ENCODE measurements around the gene ICE1. TPM values are rescaled to one million over a fixed set of nuclear protein-coding genes. Genes with fewer than 3 reads are reported as not detected.
"Not testable (repeated sequence)": the region's sequence is repeated elsewhere in the genome, so short reads cannot be mapped to it uniquely, and the experiment has no call there.

The ICE1 gene
- total RNA-seq, 1 experiment from 2014 or later: 48.9 TPM

GRCh38 chr5:5512543-5512942, 90.1 kb downstream of the ICE1 start (continued):
- TF ChIP-seq, protein P1, sequence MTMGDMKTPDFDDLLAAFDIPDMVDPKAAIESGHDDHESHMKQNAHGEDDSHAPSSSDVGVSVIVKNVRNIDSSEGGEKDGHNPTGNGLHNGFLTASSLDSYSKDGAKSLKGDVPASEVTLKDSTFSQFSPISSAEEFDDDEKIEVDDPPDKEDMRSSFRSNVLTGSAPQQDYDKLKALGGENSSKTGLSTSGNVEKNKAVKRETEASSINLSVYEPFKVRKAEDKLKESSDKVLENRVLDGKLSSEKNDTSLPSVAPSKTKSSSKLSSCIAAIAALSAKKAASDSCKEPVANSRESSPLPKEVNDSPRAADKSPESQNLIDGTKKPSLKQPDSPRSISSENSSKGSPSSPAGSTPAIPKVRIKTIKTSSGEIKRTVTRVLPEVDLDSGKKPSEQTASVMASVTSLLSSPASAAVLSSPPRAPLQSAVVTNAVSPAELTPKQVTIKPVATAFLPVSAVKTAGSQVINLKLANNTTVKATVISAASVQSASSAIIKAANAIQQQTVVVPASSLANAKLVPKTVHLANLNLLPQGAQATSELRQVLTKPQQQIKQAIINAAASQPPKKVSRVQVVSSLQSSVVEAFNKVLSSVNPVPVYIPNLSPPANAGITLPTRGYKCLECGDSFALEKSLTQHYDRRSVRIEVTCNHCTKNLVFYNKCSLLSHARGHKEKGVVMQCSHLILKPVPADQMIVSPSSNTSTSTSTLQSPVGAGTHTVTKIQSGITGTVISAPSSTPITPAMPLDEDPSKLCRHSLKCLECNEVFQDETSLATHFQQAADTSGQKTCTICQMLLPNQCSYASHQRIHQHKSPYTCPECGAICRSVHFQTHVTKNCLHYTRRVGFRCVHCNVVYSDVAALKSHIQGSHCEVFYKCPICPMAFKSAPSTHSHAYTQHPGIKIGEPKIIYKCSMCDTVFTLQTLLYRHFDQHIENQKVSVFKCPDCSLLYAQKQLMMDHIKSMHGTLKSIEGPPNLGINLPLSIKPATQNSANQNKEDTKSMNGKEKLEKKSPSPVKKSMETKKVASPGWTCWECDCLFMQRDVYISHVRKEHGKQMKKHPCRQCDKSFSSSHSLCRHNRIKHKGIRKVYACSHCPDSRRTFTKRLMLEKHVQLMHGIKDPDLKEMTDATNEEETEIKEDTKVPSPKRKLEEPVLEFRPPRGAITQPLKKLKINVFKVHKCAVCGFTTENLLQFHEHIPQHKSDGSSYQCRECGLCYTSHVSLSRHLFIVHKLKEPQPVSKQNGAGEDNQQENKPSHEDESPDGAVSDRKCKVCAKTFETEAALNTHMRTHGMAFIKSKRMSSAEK (CRISPR knock-in tag; IDR thresholded peaks at IDR 0.05; ENCODE audit: borderline replicate concordance): no peak
- TF ChIP-seq ZNF263 (CRISPR knock-in tag; IDR thresholded peaks at IDR 0.05; ENCODE audit: low read depth): no peak
- TF ChIP-seq ZMAT4 (CRISPR knock-in tag; IDR thresholded peaks at IDR 0.05): no peak
- TF ChIP-seq, protein P2, sequence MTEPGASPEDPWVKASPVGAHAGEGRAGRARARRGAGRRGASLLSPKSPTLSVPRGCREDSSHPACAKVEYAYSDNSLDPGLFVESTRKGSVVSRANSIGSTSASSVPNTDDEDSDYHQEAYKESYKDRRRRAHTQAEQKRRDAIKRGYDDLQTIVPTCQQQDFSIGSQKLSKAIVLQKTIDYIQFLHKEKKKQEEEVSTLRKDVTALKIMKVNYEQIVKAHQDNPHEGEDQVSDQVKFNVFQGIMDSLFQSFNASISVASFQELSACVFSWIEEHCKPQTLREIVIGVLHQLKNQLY (CRISPR knock-in tag; IDR thresholded peaks at IDR 0.05): no peak
- no peak for TF ChIP-seq MXD4 (CRISPR knock-in tag; IDR thresholded peaks at IDR 0.05; ENCODE audit: borderline replicate concordance)
- TF ChIP-seq AR (CRISPR knock-in tag; IDR thresholded peaks at IDR 0.05): no peak
- TF ChIP-seq CDX4 (CRISPR knock-in tag; IDR thresholded peaks at IDR 0.05; ENCODE audit: borderline replicate concordance): no peak
- TF ChIP-seq ZNF416 (CRISPR knock-in tag; IDR thresholded peaks at IDR 0.05): no peak
- no peak for TF ChIP-seq KAT7 (CRISPR knock-in tag; IDR thresholded peaks at IDR 0.05; ENCODE audit: borderline replicate concordance)

DNA sequence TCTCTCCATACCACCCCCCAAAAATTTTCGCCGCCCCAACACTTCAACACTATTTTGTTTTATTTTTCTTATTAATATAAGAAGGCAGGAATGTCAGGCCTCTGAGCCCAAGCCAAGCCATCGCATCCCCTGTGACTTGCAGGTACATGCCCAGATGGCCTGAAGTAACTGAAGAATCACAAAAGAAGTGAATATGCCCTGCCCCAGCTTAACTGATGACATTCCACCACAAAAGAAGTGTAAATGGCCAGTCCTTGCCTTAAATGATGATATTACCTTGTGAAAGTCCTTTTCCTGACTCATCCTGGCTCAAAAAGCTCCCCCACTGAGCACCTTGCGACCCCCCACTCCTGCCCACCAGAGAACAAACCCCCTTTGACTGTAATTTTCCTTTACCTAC, 98.1 kb downstream of the ICE1 start:
- H3K27ac Mint-ChIP-seq: peak overlapping the region; percentile 99
- H3K4me3 Mint-ChIP-seq; CTCF ChIA-PET; DNase-seq (ENCODE audit: low spot score); ATAC-seq; POLR2A ChIA-PET: not testable (repeated sequence)
- H3K27me3 Mint-ChIP-seq (ENCODE audit: low read depth): peaks cover 12% of the 10 kb centered on the region
- peaks cover 42% of the 10 kb centered on the region for H3K9me3 Mint-ChIP-seq
- peaks cover 41% of the 10 kb centered on the region for H3K36me3 Mint-ChIP-seq
- peaks cover 49% of the 10 kb centered on the region for H3K4me1 Mint-ChIP-seq

GRCh38 chr5:5521029-5521428, 98.6 kb downstream of the ICE1 start:
- ChIA-PET POLR2A (no interaction called here), CTCF (no interaction called here)
- H3K4me1 Mint-ChIP-seq: peaks cover 49% of the 10 kb centered on the region
- H3K36me3 Mint-ChIP-seq: peaks cover 38% of the 10 kb centered on the region
- peak overlapping the region; percentile 99 for H3K27ac Mint-ChIP-seq
- H3K4me3 Mint-ChIP-seq: no peak overlapping the region; the same call in 1 of the 2 replicates
- ATAC-seq (peak; percentile 74), DNase-seq (ENCODE audit: low spot score) (no peak)
- peaks cover 8% of the 10 kb centered on the region for H3K27me3 Mint-ChIP-seq (ENCODE audit: low read depth)
- peaks cover 42% of the 10 kb centered on the region for H3K9me3 Mint-ChIP-seq
- TF ChIP-seq, protein P3, sequence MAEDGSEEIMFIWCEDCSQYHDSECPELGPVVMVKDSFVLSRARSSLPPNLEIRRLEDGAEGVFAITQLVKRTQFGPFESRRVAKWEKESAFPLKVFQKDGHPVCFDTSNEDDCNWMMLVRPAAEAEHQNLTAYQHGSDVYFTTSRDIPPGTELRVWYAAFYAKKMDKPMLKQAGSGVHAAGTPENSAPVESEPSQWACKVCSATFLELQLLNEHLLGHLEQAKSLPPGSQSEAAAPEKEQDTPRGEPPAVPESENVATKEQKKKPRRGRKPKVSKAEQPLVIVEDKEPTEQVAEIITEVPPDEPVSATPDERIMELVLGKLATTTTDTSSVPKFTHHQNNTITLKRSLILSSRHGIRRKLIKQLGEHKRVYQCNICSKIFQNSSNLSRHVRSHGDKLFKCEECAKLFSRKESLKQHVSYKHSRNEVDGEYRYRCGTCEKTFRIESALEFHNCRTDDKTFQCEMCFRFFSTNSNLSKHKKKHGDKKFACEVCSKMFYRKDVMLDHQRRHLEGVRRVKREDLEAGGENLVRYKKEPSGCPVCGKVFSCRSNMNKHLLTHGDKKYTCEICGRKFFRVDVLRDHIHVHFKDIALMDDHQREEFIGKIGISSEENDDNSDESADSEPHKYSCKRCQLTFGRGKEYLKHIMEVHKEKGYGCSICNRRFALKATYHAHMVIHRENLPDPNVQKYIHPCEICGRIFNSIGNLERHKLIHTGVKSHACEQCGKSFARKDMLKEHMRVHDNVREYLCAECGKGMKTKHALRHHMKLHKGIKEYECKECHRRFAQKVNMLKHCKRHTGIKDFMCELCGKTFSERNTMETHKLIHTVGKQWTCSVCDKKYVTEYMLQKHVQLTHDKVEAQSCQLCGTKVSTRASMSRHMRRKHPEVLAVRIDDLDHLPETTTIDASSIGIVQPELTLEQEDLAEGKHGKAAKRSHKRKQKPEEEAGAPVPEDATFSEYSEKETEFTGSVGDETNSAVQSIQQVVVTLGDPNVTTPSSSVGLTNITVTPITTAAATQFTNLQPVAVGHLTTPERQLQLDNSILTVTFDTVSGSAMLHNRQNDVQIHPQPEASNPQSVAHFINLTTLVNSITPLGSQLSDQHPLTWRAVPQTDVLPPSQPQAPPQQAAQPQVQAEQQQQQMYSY (CRISPR knock-in tag; IDR thresholded peaks at IDR 0.05): no peak
- no peak for TF ChIP-seq ATF2 (CRISPR knock-in tag; IDR thresholded peaks at IDR 0.05; ENCODE audit: borderline replicate concordance, low read depth)
- no peak for TF ChIP-seq ETV6 (CRISPR knock-in tag; IDR thresholded peaks at IDR 0.05)
- TF ChIP-seq CDX4 (CRISPR knock-in tag; IDR thresholded peaks at IDR 0.05; ENCODE audit: borderline replicate concordance): no peak
- TF ChIP-seq NR1H2 (CRISPR knock-in tag; IDR thresholded peaks at IDR 0.05): no peak
- TF ChIP-seq GRHL2 (CRISPR knock-in tag; IDR thresholded peaks at IDR 0.05; ENCODE audit: insufficient replicate concordance, severe bottlenecking): no peak
- TF ChIP-seq, protein P4, sequence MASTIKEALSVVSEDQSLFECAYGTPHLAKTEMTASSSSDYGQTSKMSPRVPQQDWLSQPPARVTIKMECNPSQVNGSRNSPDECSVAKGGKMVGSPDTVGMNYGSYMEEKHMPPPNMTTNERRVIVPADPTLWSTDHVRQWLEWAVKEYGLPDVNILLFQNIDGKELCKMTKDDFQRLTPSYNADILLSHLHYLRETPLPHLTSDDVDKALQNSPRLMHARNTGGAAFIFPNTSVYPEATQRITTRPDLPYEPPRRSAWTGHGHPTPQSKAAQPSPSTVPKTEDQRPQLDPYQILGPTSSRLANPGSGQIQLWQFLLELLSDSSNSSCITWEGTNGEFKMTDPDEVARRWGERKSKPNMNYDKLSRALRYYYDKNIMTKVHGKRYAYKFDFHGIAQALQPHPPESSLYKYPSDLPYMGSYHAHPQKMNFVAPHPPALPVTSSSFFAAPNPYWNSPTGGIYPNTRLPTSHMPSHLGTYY (CRISPR knock-in tag; IDR thresholded peaks at IDR 0.05): no peak
- no peak for TF ChIP-seq ZNF671 (CRISPR knock-in tag; IDR thresholded peaks at IDR 0.05)

Data from WTC11 (cell line).